HepG2 (cell line): ENCODE measurements around the gene WDR27. TPM values are rescaled to one million over a fixed set of nuclear protein-coding genes. Genes with fewer than 3 reads are reported as not detected.

Source experiments
- ARNT2 ChIP-seq: sonication (generic); formaldehyde crosslinking; IDR thresholded peaks from 2 replicates; pipeline ENCODE4 v1.8.0; 2022; ENCODE audit warnings: mild to moderate bottlenecking, low read depth, missing genetic modification reagents, moderate library complexity
- DBP ChIP-seq: sonication (generic); formaldehyde crosslinking; IDR thresholded peaks from 2 replicates; pipeline ENCODE4 v1.4.0; 2020; ENCODE audit warnings: missing genetic modification reagents; ENCODE audit errors: not compliant biosample characterization
- DZIP1 ChIP-seq: sonication (generic); formaldehyde crosslinking; IDR thresholded peaks from 2 replicates; pipeline ENCODE4 v1.5.0; 2020; ENCODE audit warnings: mild to moderate bottlenecking, missing genetic modification reagents
- EHMT2 ChIP-seq: fragments of 200-600 bp; sonication (generic); IDR thresholded peaks from 2 replicates; pipeline ENCODE4 v1.7.0; 2017; ENCODE audit warnings: antibody characterized with exemption, low read depth, low read length, borderline replicate concordance
- ETV6 ChIP-seq: sonication (generic); formaldehyde crosslinking; conservative IDR thresholded peaks from 2 replicates; pipeline ENCODE4 v1.4.0; 2020; ENCODE audit warnings: missing genetic modification reagents
- FOXP1 ChIP-seq, 2 experiments: fragments of 450-650 bp in 1 of 2; IDR thresholded peaks; 2 replicates each; pipeline ENCODE4 v1.6.1; 2017 to 2018; ENCODE audit warnings: antibody characterized with exemption in 1 of 2
- GATAD2A ChIP-seq: IDR thresholded peaks from 2 replicates; pipeline ENCODE4 v1.6.1; 2016
- KDM6A ChIP-seq: IDR thresholded peaks from 2 replicates; pipeline ENCODE4 v1.6.1; 2016; ENCODE audit warnings: low read depth
- KLF9 ChIP-seq: IDR thresholded peaks from 2 replicates; pipeline ENCODE4 v1.6.1; 2016; ENCODE audit warnings: low read depth
- SRSF9 ChIP-seq: fragments of 200-400 bp; formaldehyde crosslinking; IDR thresholded peaks from 2 replicates; pipeline ENCODE4 v1.6.1; 2018; ENCODE audit warnings: borderline replicate concordance, mild to moderate bottlenecking, low read depth, low read length; ENCODE audit not compliant: insufficient read depth, poor library complexity, severe bottlenecking
- TCF7 ChIP-seq: sonication (generic); IDR thresholded peaks from 2 replicates; pipeline ENCODE4 v1.6.1; 2016; ENCODE audit warnings: antibody characterized with exemption, low read depth
- TEF ChIP-seq: sonication (generic); formaldehyde crosslinking; IDR thresholded peaks from 2 replicates; pipeline ENCODE4 v1.5.0; 2020; ENCODE audit warnings: missing genetic modification reagents
- TRIM22 ChIP-seq: fragments of 450-650 bp; IDR thresholded peaks from 2 replicates; pipeline ENCODE4 v1.6.1; 2017
- XBP1 ChIP-seq: sonication (generic); formaldehyde crosslinking; IDR thresholded peaks from 2 replicates; pipeline ENCODE4 v1.5.0; 2020; ENCODE audit warnings: missing genetic modification reagents
- ZBTB10 ChIP-seq: sonication (generic); formaldehyde crosslinking; IDR thresholded peaks from 2 replicates; pipeline ENCODE4 v1.4.0; 2020; ENCODE audit warnings: missing genetic modification reagents, borderline replicate concordance
- ZBTB39 ChIP-seq: sonication (generic); formaldehyde crosslinking; IDR thresholded peaks from 2 replicates; pipeline ENCODE4 v1.5.0; 2020; ENCODE audit warnings: missing genetic modification reagents
- ZMAT5 ChIP-seq: sonication (generic); formaldehyde crosslinking; IDR thresholded peaks from 2 replicates; pipeline ENCODE4 v1.5.0; 2020; ENCODE audit warnings: mild to moderate bottlenecking, low read depth, missing genetic modification reagents, borderline replicate concordance
- ZNF530 ChIP-seq: sonication (generic); formaldehyde crosslinking; IDR thresholded peaks from 2 replicates; pipeline ENCODE4 v1.5.0; 2020; ENCODE audit warnings: low read depth, mild to moderate bottlenecking, missing genetic modification reagents
- ZNF792 ChIP-seq: IDR thresholded peaks from 2 replicates; pipeline ENCODE4 v1.6.1; 2016
- ZSCAN22 ChIP-seq: sonication (generic); formaldehyde crosslinking; IDR thresholded peaks from 2 replicates; pipeline ENCODE4 v1.4.0; 2020; ENCODE audit warnings: mild to moderate bottlenecking, missing genetic modification reagents
- polyA plus RNA-seq, 8 experiments: library from polyadenylated mRNA; depleted of rRNA in 3 of 8; stranded (reverse) in 7 of 8; unstranded in 1 of 8; fragments of >200 nt; fragmentation: Illumina TruSeq in 4 of 8; extraction: Trizol in 4 of 8; gene quantifications; 2 replicates each; pipeline versions ENCODE4 v1.2.1 to v1.2.3, GENCODE V29; 2011 to 2016; ENCODE audit warnings: low read depth in 4 of 8, missing spikeins in 1 of 8, mixed read lengths in 1 of 8; ENCODE audit not compliant: insufficient read depth in 1 of 8
- total RNA-seq, 5 experiments: library from RNA; depleted of rRNA; stranded (reverse); fragments of >200 nt; fragmentation: Illumina TruSeq; extraction: Trizol; gene quantifications; 2 replicates each; pipeline ENCODE4 v1.2.3, GENCODE V29; 2016; ENCODE audit warnings: low read depth in 1 of 5

WDR27 gene
- total and polyA plus RNA-seq, 2 of the 13 experiments (the other 11 are each of a cell fraction or from before 2014, with no cell fraction given), result 34.1 to 80.3 TPM

GRCh38 chr6:169702840-169703246 is 1.0 kb upstream of the WDR27 start (continued):
- TF ChIP-seq DZIP1 (CRISPR knock-in tag) (no peak), ZSCAN22 (CRISPR knock-in tag) (no peak), DBP (no peak), TRIM22 (no peak), ZNF530 (CRISPR knock-in tag) (no peak), GATAD2A (no peak), XBP1 (CRISPR knock-in tag) (no peak), EHMT2 (no peak), ARNT2 (CRISPR knock-in tag) (no peak), KDM6A (CRISPR knock-in tag) (no peak), ZNF792 (CRISPR knock-in tag) (0 out of 2 replicates have a peak, but pooled peaks have one; percentile 45), KLF9 (CRISPR knock-in tag) (no peak; the same call in 1 of the 2 replicates), ZBTB39 (no peak; the same call in 1 of the 2 replicates), TCF7 (no peak), TEF (no peak), SRSF9 (no peak), ZMAT5 (CRISPR knock-in tag) (0 out of 2 replicates have a peak, but pooled peaks have one; percentile 11), ZBTB10 (no peak), ETV6 (CRISPR knock-in tag) (no peak), FOXP1 (IDR thresholded peaks at IDR 0.05) (no peak), FOXP1 (CRISPR knock-in tag; IDR thresholded peaks at IDR 0.05) (no peak)
